Measurements from ENCODE around the gene TOPAZ1. TPM values are rescaled to one million over a fixed set of nuclear protein-coding genes. Genes with fewer than 3 reads are reported as not detected.

The TOPAZ1 gene
- total and polyA plus RNA-seq, 2 of the 13 experiments (the other 11 are each of a cell fraction or from before 2014, with no cell fraction given) = not detected

DNA sequence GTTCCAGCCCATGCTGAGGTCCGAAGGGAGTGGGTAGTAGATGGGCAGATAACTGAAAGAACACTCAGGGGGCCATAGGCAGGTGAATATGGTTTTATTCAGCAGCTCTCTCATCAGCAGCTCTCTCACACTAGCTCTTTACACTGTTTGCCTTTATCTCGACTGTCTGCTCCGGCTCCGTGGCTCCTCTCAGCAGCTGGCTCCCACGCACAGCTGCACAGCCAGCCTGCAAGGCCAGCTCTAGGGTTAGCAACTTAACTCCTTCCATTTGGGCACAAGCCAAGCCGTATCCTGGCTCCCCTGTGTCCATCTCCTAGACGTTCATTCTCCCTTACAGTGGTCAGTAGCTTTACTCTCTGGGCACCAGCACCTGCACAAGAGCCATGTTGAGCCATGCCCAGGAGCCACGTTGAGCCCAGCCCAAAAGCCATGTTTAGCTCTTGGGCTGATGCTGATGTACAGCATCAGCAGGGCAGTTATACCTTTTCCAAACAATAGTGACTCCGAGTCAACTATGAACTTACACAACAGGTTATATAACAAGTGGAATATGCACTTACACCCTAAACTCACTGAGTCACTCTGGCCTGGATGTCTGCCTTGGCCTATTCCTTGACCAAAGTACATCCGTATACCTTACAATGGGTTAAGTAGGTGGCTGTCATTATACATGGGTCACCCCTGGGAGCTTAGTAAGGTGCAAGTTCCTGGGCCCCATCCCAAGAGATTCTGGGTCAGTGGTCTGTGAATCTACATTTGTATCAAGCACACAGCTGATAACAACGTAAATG is 34.6 kb upstream of the TOPAZ1 start:
- DNase-seq (ENCODE audit: low spot score) (no peak), FAIRE-seq (no peak), ATAC-seq (no peak)
- intact Hi-C loops (cut with micrococcal nuclease; ENCODE audit: unreplicated experiment) (loop anchor here (10.0 kb wide), 1 partner anchor 682 kb away; no protein-coding TSS in a partner anchor), in situ Hi-C loops (cut with HindIII; ENCODE audit: extremely low pct_ligation_motif_present, low pct_unique_long_range_greater_than_20kb) (loop anchor here (10.0 kb wide), 1 partner anchor 662 kb away; no protein-coding TSS in a partner anchor)
- no peaks in the 10 kb centered on the region for H3K79me2 ChIP-seq (ENCODE audit: insufficient read depth, low read length)
- H3K27me3 ChIP-seq (ENCODE audit: control insufficient read depth in 1 of 2, insufficient read depth in 2 of 2, low read length in 2 of 2) = peaks cover 0 to 5% of the 10 kb centered on the region in 2 experiments; a peak in 2 of 5 replicates
- H3K4me2 ChIP-seq (ENCODE audit: low read depth, low read length) = no peak overlapping the region
- no peaks in the 10 kb centered on the region for H3K4me1 ChIP-seq (ENCODE audit: insufficient read depth, low read length)
- H4K20me1 ChIP-seq (ENCODE audit: insufficient read depth, low read length) = no peaks in the 10 kb centered on the region
- TF ChIP-seq, protein P1, sequence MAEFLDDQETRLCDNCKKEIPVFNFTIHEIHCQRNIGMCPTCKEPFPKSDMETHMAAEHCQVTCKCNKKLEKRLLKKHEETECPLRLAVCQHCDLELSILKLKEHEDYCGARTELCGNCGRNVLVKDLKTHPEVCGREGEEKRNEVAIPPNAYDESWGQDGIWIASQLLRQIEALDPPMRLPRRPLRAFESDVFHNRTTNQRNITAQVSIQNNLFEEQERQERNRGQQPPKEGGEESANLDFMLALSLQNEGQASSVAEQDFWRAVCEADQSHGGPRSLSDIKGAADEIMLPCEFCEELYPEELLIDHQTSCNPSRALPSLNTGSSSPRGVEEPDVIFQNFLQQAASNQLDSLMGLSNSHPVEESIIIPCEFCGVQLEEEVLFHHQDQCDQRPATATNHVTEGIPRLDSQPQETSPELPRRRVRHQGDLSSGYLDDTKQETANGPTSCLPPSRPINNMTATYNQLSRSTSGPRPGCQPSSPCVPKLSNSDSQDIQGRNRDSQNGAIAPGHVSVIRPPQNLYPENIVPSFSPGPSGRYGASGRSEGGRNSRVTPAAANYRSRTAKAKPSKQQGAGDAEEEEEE (CRISPR knock-in tag; IDR thresholded peaks at IDR 0.05; ENCODE audit: borderline replicate concordance) = no peak
- TF ChIP-seq EEA1 (CRISPR knock-in tag; IDR thresholded peaks at IDR 0.05; ENCODE audit: borderline replicate concordance) = no peak
- TF ChIP-seq, protein P2, sequence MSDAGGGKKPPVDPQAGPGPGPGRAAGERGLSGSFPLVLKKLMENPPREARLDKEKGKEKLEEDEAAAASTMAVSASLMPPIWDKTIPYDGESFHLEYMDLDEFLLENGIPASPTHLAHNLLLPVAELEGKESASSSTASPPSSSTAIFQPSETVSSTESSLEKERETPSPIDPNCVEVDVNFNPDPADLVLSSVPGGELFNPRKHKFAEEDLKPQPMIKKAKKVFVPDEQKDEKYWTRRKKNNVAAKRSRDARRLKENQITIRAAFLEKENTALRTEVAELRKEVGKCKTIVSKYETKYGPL (CRISPR knock-in tag; IDR thresholded peaks at IDR 0.05) = no peak
- no peak for TF ChIP-seq ATM (IDR thresholded peaks at IDR 0.05; ENCODE audit: borderline replicate concordance)
- no peak for TF ChIP-seq ZNF790 (CRISPR knock-in tag; IDR thresholded peaks at IDR 0.05; ENCODE audit: borderline replicate concordance)
- TF ChIP-seq ATAD3A (CRISPR knock-in tag; IDR thresholded peaks at IDR 0.05) = no peak
- TF ChIP-seq PBX3 (CRISPR knock-in tag; IDR thresholded peaks at IDR 0.05; ENCODE audit: borderline replicate concordance) = no peak
- no peak for TF ChIP-seq SIX1 (CRISPR knock-in tag; IDR thresholded peaks at IDR 0.05; ENCODE audit: borderline replicate concordance)
- TF ChIP-seq ZNF562 (CRISPR knock-in tag; IDR thresholded peaks at IDR 0.05; ENCODE audit: borderline replicate concordance) = no peak
- no peak for TF ChIP-seq FOXC1 (CRISPR knock-in tag; IDR thresholded peaks at IDR 0.05; ENCODE audit: borderline replicate concordance)
- no peak for TF ChIP-seq BORCS8-MEF2B (CRISPR knock-in tag; IDR thresholded peaks at IDR 0.05)
- POLR2A ChIA-PET = no interaction called here
- BruUV-seq (replicated peaks) = no TSS peak
- no peak overlapping the region for H3K27ac ChIP-seq (ENCODE audit: extremely low read length, insufficient read depth, low read length)
- CTCF ChIA-PET (ENCODE audit: low intra/inter-chr PET ratio, low total read pairs) = no interaction called here
- no peak overlapping the region for H2AFZ ChIP-seq (ENCODE audit: low read length)
- WGBS (ENCODE audit: low lambda C conversion rate) = 36% methylated on average over 10 of the region's 11 CpGs
- no peaks in the 10 kb centered on the region for H3K9me3 ChIP-seq (ENCODE audit: low read length)
- no peak overlapping the region for H3K4me3 ChIP-seq (replicated peaks in 1 of 3; ENCODE audit: insufficient read depth in 1 of 3, low read depth in 2 of 3, low read length in 3 of 3)
- no peak overlapping the region for H3K9ac ChIP-seq (ENCODE audit: insufficient read depth, low read depth, low read length)
- H3K36me3 ChIP-seq (replicated peaks in 1 of 2; ENCODE audit: control insufficient read depth in 1 of 2, insufficient read depth in 2 of 2, low read length in 2 of 2) = no peaks in the 10 kb centered on the region

All from HepG2 (cell line).